Globus pallidus (tissue), 1 donor: ENCODE measurements around the gene BACE1-AS.
"Not testable (repeated sequence)": the region's sequence is repeated elsewhere in the genome, so short reads cannot be mapped to it uniquely, and the experiment has no call there.

Experiments used
- DNase-seq: peaks from one replicate; pipeline ENCODE4 v3.0.0-alpha.2; 2015; ENCODE audit warnings: low spot score

BACE1-AS gene

GRCh38 chr11:117290809-117291396 lies at the start of gene BACE1-AS:
BACE1-AS (plus strand) TSS chr11:117291346.
- no peak for DNase-seq

GRCh38 chr11:117248341-117248740 lies 42.8 kb upstream of the BACE1-AS start:
- DNase-seq = no peak

GRCh38 chr11:117249571-117249970 lies 41.6 kb upstream of the BACE1-AS start:
- no peak for DNase-seq

- no peak for DNase-seq
Observed at GRCh38 chr11:117251506-117251905, 39.6 kb upstream of the BACE1-AS start.

GRCh38 chr11:117255966-117256365 lies 35.2 kb upstream of the BACE1-AS start:
- no peak for DNase-seq

GRCh38 chr11:117256573-117256972 lies 34.6 kb upstream of the BACE1-AS start:
- no peak for DNase-seq

- DNase-seq = no peak
Observed at GRCh38 chr11:117258576-117258975, 32.6 kb upstream of the BACE1-AS start.

GRCh38 chr11:117259417-117259816 lies 31.7 kb upstream of the BACE1-AS start:
- no peak for DNase-seq

GRCh38 chr11:117264624-117265323 lies 26.4 kb upstream of the BACE1-AS start:
- DNase-seq = not testable (repeated sequence)

- no peak for DNase-seq
Observed at GRCh38 chr11:117265745-117266144, 25.4 kb upstream of the BACE1-AS start.

GRCh38 chr11:117269856-117270255 lies 21.3 kb upstream of the BACE1-AS start:
- no peak for DNase-seq

- no peak for DNase-seq
Observed at GRCh38 chr11:117271208-117271607, 19.9 kb upstream of the BACE1-AS start.

- DNase-seq = not testable (repeated sequence)
Observed at GRCh38 chr11:117272175-117272574, 19.0 kb upstream of the BACE1-AS start.

GRCh38 chr11:117273550-117274289 lies 17.4 kb upstream of the BACE1-AS start:
- no peak for DNase-seq

- DNase-seq = no peak
Observed at GRCh38 chr11:117278347-117278746, 12.8 kb upstream of the BACE1-AS start.

GRCh38 chr11:117279711-117280376 lies 11.3 kb upstream of the BACE1-AS start:
- no peak for DNase-seq

- no peak for DNase-seq
Observed at GRCh38 chr11:117281159-117281558, 10.0 kb upstream of the BACE1-AS start.

GRCh38 chr11:117281869-117282268 lies 9.3 kb upstream of the BACE1-AS start:
- no peak for DNase-seq

- no peak for DNase-seq
Observed at GRCh38 chr11:117282956-117283355, 8.2 kb upstream of the BACE1-AS start.

- DNase-seq = no peak
Observed at GRCh38 chr11:117284053-117284452, 7.1 kb upstream of the BACE1-AS start.

- no peak for DNase-seq
Observed at GRCh38 chr11:117286588-117286987, 4.6 kb upstream of the BACE1-AS start.

GRCh38 chr11:117287668-117288067 lies 3.5 kb upstream of the BACE1-AS start:
- DNase-seq = no peak

- DNase-seq = no peak
Observed at GRCh38 chr11:117289795-117290194, 1.4 kb upstream of the BACE1-AS start.
